ENCODE measurements around the gene SPATA1.

- TF ChIP-seq EZH2phosphoT487 (IDR thresholded peaks at IDR 0.05; ENCODE audit: borderline replicate concordance, low read length) (no peak), CTCF (IDR thresholded peaks at IDR 0.05; ENCODE audit: low read depth, low read length, poor library complexity, severe bottlenecking) (no peak)
Observed at GRCh38 chr1:84505493-84506001, 639 bp upstream of the SPATA1 start.
